ENCODE results near the gene SLC2A5. TPM values are rescaled to one million over a fixed set of nuclear protein-coding genes. Genes with fewer than 3 reads are reported as not detected.

SLC2A5 gene
- total RNA-seq, 1 experiment from 2014 or later: not detected

GRCh38 chr1:9073143-9073542 lies 3.7 kb upstream of the SLC2A5 start:
- Histone ChIP-seq H3K4me2 (no peak overlapping the region), H3K4me1 (replicated peaks; ENCODE audit: insufficient read depth) (peaks cover 4% of the 10 kb centered on the region), H3K4me3 (no peak overlapping the region), H3K9me2 (ENCODE audit: insufficient read depth) (no peaks in the 10 kb centered on the region), H3K36me3 (ENCODE audit: low read depth) (no peaks in the 10 kb centered on the region), H3K79me2 (ENCODE audit: low read depth) (no peaks in the 10 kb centered on the region), H4K20me1 (ENCODE audit: insufficient read depth) (no peaks in the 10 kb centered on the region), H2AFZ (no peak overlapping the region), H3K27me3 (ENCODE audit: insufficient read depth, low read depth) (no peaks in the 10 kb centered on the region), H3K9me3 (ENCODE audit: insufficient read depth, low read depth) (no peaks in the 10 kb centered on the region), H3F3A (ENCODE audit: insufficient read depth, low read depth) (peaks cover 5% of the 10 kb centered on the region; the same call in 1 of the 2 replicates), H3K27ac (no peak overlapping the region)
- BruUV-seq (replicated peaks): no TSS peak
- CTCF ChIA-PET: no interaction called here
- no peak for DNase-seq
- intact Hi-C loops (cut with micrococcal nuclease; ENCODE audit: unreplicated experiment): no loop called here
- POLR2A ChIA-PET (ENCODE audit: unreplicated experiment): no interaction called here
- TF ChIP-seq EZH2 (IDR thresholded peaks at IDR 0.05; ENCODE audit: low read depth) (no peak), CTCF (conservative IDR thresholded peaks at IDR 0.05) (no peak)

GRCh38 chr1:9071554-9072235 lies 2.3 kb upstream of the SLC2A5 start:
- BruUV-seq (replicated peaks): no TSS peak
- no peak overlapping the region for H2AFZ ChIP-seq
- ChIA-PET CTCF (no interaction called here), POLR2A (ENCODE audit: unreplicated experiment) (no interaction called here)
- H3K4me3 ChIP-seq: no peak overlapping the region
- H3K27ac ChIP-seq: no peak overlapping the region
- no peaks in the 10 kb centered on the region for H3K4me1 ChIP-seq (replicated peaks; ENCODE audit: insufficient read depth)
- H3K27me3 ChIP-seq (ENCODE audit: insufficient read depth, low read depth): no peaks in the 10 kb centered on the region
- DNase-seq: no peak
- no peak for TF ChIP-seq EZH2 (IDR thresholded peaks at IDR 0.05; ENCODE audit: low read depth)
- TF ChIP-seq CTCF (conservative IDR thresholded peaks at IDR 0.05): no peak
- H4K20me1 ChIP-seq (ENCODE audit: insufficient read depth): no peaks in the 10 kb centered on the region
- no peaks in the 10 kb centered on the region for H3K36me3 ChIP-seq (ENCODE audit: low read depth)
- H3K9me3 ChIP-seq (ENCODE audit: insufficient read depth, low read depth): no peaks in the 10 kb centered on the region
- H3K4me2 ChIP-seq: no peak overlapping the region
- no peaks in the 10 kb centered on the region for H3K79me2 ChIP-seq (ENCODE audit: low read depth)
- H3K9me2 ChIP-seq (ENCODE audit: insufficient read depth): no peaks in the 10 kb centered on the region
- intact Hi-C loops (cut with micrococcal nuclease; ENCODE audit: unreplicated experiment): no loop called here
- H3F3A ChIP-seq (ENCODE audit: insufficient read depth, low read depth): peaks cover 5% of the 10 kb centered on the region; the same call in 1 of the 2 replicates

GRCh38 chr1:9070486-9070885 lies 1.1 kb upstream of the SLC2A5 start:
- Histone ChIP-seq H3K4me2 (no peak overlapping the region), H3K9me2 (ENCODE audit: insufficient read depth) (no peaks in the 10 kb centered on the region), H4K20me1 (ENCODE audit: insufficient read depth) (no peaks in the 10 kb centered on the region), H3K36me3 (ENCODE audit: low read depth) (no peaks in the 10 kb centered on the region), H3K4me1 (replicated peaks; ENCODE audit: insufficient read depth) (no peaks in the 10 kb centered on the region), H3K27ac (no peak overlapping the region), H3K79me2 (ENCODE audit: low read depth) (no peaks in the 10 kb centered on the region), H3K9me3 (ENCODE audit: insufficient read depth, low read depth) (no peaks in the 10 kb centered on the region), H3K4me3 (no peak overlapping the region), H2AFZ (no peak overlapping the region), H3K27me3 (ENCODE audit: insufficient read depth, low read depth) (no peaks in the 10 kb centered on the region), H3F3A (ENCODE audit: insufficient read depth, low read depth) (peaks cover 5% of the 10 kb centered on the region; the same call in 1 of the 2 replicates)
- intact Hi-C loops (cut with micrococcal nuclease; ENCODE audit: unreplicated experiment): no loop called here
- BruUV-seq (replicated peaks): no TSS peak
- TF ChIP-seq EZH2 (IDR thresholded peaks at IDR 0.05; ENCODE audit: low read depth) (no peak), CTCF (conservative IDR thresholded peaks at IDR 0.05) (no peak)
- POLR2A ChIA-PET (ENCODE audit: unreplicated experiment): no interaction called here
- CTCF ChIA-PET: no interaction called here
- no peak for DNase-seq

All from PC-9 (cell line).